GM12878 (cell line): Measurements from ENCODE around the gene RARG.

Source experiments
- CHD1 ChIP-seq: IDR thresholded peaks from 2 replicates; pipeline ENCODE4 v1.6.1; 2012; ENCODE audit warnings: low read depth, low read length, improper control_type of control experiment
- POLR2A ChIP-seq: IDR thresholded peaks from 2 replicates; pipeline ENCODE4 v1.6.1; 2011; ENCODE audit warnings: low read depth, mild to moderate bottlenecking, low read length
- POLR2AphosphoS2 ChIP-seq: IDR thresholded peaks from 2 replicates; pipeline ENCODE4 v1.6.1; 2011; ENCODE audit warnings: low read depth, mild to moderate bottlenecking, low read length, improper control_type of control experiment, moderate library complexity

GRCh38 chr12:53195516-53196420 lies 36.2 kb downstream of the RARG start:
- no peak for TF ChIP-seq POLR2AphosphoS2
- TF ChIP-seq CHD1, result no peak
- no peak; the same call in 1 of the 2 replicates for TF ChIP-seq POLR2A
